Mesendoderm (in vitro differentiated cells): ENCODE data around the gene PIGP. TPM values are rescaled to one million over a fixed set of nuclear protein-coding genes. Genes with fewer than 3 reads are reported as not detected.

ENCODE experiments used
- small RNA-seq: library from polyadenylated mRNA; stranded (forward); fragments of <200 nt; extraction: miRNeasy Mini kit (QIAGEN cat#:217004); gene quantifications from one replicate; pipeline ENCODE3, GENCODE V24; 2013; ENCODE audit not compliant: insufficient read depth

PIGP gene

Small RNA genes within 50 kb of the gene (small RNA-seq; reads per million reads assigned to genes)
- not detected for gene RNU6-696P
